Stimulated activated CD8-positive, alpha-beta memory T cell treated with anti-CD3 and anti-CD28 coated beads, Interleukin-7, amount 100 ng/mL, for 24 hours (primary cell): ENCODE results near the gene PDZD2.

ENCODE experiments used
- DNase-seq: peaks from one replicate; pipeline ENCODE4 v3.0.0-alpha.2; 2020; ENCODE audit warnings: low read depth

PDZD2 gene

DNA sequence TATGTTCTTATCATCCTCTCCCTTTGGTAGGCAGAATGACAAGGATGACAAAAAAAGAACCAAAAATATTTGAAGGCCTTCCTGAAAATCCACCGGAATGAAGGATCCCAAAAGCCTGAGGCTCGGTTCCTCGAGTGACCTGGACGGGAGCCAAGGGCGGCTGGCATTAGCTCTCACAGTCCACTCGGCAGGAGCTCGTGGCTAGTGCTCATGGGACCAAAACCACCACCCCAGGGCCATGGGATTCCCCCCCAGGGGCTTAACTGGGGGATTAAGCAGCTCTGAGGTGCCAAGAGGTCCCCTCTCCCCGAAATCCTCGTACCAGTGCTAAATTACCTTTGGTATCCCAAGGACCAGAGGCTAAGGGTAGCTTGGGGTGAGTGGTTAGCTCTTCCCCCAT is 586 bp upstream of the PDZD2 start:
- no peak for DNase-seq

DNA sequence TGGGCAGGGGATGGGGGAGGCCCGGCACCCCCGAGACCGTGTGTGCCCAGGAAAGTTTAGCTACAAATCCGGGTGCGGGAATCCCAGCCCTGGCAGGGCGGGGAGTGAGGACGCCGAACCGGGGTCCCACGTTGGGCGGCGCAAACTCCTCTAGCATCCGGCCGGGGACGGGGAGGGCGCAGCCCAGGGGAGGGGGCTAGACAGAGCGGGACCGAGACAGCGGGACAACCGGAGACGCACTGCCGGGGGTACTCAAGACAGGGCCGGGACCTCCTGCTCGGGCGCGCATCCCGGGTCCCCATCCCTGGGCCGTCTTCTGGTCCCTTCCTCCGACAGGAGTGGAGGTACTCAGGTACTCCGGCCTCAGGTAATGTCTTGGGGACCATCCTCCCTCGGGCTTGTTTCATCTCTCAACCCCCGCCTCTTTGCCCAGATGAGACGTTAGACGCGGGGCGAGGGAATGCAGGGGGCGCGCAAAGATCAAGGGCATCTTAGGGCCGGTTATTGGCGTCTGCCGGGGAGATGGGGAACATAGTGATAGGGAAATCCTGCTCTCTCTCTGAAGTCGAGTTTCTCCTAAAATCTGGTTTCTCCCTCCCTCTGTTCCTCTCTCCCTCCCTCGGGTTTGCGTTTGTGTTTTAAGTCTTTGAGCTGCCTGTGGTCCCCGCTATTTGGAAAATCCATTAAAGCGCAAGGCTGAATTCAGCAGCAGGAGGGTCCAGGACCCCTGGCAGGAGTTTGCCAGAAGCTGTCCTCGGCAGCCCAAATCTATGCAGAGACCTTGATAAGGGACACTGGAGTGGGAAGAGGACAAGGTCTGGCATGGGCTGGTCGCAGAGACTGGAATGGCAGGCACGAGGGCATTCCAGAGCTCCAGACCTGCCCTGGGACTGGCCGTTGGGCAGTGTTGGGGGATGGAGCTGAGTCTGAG is 815 bp downstream of the PDZD2 start:
- DNase-seq: no peak

DNA sequence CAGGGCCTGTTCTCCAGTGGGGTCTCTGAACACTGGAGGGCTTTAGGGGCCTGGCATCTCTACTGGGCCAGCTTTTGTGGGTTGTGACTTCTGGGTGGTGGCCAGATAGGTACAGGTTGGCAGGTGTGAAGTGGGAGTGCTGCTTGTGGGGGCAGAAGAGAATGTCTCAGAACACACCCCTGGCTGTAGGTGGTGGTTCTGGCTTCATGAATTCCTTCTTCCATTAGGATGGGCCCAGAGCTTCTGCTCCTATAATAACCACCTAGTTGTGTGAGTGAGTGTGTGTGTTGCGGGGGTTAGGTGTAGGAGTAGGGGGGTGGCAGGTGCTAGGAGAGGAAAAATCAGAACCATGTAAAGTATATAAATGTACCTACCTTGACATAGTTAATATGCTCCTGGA is 1.6 kb downstream of the PDZD2 start:
- DNase-seq: no peak

DNA sequence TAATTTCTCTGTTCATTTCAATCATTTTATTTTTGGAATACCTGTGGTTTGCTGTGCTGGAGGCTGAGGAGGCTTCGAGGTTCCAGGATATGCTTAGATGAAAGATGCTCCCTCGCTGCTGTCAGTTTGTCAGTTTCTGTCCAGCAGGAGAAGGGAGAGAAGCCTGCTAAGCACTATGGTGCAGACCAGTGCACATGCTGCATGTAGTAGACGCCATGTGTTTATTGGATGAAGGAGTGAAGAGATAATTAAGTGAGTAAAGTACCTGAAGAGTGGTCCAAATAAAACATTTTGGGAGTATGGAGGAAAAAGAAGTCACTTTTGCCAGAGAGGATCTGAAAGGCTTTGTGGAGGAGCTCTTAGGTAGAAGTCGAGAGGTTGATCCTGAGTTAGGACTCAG is 2.1 kb downstream of the PDZD2 start:
- no peak for DNase-seq

DNA sequence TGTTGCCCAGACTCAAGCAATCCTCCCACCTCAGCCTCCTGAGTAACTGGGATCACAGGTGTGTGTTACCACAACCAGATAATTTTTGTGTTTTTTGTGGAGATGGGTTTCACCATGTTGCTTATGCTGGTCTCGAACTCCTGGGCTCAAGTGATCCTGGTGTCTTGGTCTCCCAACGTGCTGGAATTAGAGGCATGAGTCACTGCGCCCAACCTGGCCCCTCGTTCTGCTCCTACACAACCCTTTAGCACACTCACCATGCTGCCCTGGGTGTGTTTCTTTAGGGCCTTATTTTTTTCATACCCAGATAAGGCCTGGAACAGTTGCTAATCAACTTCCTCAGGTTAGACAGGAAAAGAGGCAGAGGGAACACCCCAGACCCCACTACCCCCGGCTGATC is 2.6 kb downstream of the PDZD2 start:
- no peak for DNase-seq

DNA sequence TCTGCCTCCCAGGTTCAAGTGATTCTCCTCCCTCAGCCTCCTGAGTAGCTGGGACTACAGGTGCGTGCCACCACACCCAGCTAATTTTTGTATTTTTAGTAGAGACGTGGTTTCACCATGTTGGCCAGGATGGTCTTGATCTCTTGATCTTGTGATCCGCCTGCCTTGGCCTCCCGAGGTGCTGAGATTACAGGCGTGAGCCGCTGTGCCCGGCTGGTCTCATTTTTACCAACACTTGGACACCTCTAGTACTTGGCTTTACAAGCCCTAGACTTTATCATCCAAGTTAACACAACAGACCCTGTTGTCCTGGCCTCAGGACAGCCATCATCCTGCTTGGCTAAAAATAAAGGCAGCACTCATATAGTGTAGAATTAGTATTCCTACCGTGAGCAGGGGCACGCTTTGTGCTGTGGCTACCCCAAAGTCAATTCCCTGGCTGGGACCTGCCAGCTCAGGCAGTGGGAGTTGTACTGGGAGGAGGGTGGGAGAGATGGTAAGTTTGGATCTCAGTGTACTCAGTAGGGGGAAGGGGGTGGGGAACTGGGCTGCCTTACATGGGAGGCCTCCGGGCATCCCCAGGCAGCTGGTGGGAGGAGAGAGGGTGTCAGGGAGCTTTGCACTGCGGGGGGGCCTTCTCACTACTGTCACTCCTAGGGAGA is 6.6 kb downstream of the PDZD2 start:
- DNase-seq: no peak

DNA sequence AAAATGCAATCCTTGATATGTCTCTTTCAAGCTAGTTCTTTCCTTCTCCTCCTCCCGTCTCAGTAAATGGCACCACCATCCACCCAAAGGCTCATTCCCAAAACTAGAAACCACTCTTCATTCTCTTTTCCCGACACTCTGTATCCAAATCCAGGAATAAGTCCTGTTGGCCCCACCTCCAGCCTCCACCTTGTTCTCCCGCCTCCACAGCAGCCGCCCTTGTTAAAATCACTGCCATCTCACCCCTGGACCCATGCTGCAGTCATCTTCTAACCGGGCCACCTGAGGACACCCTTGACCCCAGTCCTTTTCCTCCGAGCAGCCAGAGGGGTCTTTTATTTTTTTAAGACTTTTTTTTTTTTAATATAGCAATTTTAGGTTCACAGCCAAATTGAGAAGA is 9.4 kb downstream of the PDZD2 start:
- no peak for DNase-seq

DNA sequence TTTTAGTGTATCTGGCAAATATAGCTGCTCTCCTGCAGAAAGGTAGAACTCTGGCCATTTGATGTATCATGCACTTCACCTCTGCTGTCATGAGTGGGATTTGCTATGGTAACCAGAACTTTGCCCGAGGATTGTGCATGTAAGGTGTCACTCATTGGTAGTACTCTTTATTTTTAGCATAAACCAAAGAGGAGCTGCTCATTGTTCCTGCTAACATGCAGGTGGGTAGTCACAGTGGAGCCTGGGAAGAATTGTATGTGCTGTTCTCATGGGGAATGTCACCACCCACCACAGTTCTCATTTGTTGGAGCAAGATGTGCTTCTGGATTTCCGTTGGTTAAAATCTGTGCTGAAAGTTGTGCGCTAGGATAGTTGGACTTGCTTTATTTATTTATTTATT is 12.3 kb downstream of the PDZD2 start:
- no peak for DNase-seq

DNA sequence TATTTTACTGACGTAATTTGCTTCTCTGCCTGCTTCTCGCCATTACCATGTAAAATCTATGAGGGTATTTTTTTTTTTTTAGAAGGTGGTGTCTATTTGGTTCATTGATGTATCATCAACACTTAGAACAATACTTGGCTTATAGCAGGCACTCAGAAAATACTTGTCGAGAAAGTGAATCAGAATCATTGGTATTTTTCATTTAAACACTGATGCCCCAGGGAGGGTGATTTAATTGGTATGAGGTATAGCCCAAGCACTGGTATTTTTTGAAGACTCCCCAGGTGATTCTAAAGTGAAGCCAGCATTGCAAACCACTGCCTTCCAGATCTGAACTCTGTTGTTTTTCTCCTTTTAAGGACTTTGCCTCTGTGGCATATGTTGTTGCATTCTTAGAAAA is 16.6 kb downstream of the PDZD2 start:
- DNase-seq: no peak

DNA sequence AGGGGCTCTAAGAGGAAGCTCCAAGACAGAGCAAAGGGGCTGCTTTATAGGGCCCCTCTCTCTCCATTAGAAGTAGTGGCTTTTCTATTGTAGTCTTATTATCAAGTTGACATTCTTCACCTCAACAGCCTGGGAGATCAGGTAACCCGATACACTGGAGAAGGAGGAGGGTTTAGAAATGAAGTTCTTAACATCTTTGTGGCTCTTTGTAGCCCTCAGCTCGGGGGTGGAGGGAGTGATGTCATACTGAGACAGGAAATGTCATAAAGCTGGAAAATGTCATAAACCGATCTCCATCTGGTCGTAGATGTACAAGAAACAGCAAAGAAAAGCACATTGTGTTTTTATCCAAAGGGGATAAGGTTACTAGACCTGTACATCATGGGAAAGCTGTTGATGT is 17.9 kb downstream of the PDZD2 start:
- DNase-seq: no peak

DNA sequence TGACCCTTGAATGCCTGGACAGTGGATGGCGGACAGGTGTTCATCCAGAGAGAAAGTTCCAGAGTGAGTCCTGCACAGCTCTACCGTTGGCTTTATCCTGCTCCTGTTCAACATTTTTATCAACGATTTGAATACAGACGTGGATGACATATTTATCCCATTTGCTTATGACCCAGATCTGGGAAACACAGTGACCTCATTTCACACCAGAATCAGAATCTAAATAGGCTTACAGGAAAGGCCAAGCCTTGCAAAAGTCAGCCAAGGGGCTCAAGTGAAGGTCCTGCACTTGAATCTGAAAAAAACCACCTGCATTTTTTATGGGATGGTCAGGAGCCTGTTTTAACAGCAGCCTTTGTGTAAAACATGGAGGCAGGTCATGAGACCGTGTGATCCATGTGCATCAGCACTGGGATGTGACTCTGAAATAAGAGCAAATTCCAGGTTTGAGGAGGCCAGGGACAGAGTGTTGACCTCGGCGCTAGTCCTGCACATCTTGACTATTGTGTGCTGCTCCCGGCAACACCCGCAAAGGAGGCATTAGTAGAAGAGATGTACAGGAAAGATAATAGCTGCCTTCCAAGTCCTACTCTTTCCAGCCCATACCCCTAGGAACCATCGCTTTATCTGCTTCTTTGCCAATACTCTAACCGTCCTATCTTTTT is 18.5 kb downstream of the PDZD2 start:
- DNase-seq: no peak

DNA sequence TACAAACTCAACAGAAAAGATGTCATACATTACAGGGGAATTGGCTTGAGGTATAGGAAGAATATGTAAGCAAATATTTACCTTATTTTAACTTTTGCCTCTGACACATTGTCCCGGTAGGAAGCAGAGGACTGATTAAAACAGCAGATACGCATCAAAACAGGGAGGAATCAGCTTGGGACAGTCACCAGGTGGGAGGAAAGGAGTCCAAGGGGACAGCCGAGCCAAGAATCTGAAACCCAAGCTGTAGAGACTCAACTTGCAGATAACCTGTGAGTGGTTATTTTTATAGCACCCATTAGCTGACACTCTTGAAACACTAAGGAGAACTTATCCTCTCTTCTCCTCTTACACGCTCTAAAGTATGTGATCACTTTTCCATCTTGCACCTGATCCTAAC is 22.3 kb downstream of the PDZD2 start:
- no peak for DNase-seq

DNA sequence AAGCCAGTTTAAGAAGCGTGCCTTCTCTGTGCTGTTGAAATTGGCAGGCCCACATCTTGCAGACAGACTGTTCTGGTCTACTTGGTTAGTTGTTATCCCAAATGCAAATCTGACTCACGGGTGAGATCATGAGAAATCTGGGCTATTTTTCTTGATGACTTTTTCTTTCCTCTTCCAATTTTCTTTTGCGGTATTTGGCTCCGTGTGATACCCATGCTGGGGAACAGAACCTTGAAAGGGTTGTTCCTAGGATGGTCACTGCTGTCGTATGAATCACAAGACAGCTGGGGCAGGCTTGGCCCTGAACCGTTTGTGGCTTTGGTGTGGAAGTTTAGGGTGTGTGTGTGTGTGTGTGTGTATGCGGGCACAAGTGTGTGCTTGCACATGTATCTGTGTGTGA is 24.6 kb downstream of the PDZD2 start:
- DNase-seq: no peak

DNA sequence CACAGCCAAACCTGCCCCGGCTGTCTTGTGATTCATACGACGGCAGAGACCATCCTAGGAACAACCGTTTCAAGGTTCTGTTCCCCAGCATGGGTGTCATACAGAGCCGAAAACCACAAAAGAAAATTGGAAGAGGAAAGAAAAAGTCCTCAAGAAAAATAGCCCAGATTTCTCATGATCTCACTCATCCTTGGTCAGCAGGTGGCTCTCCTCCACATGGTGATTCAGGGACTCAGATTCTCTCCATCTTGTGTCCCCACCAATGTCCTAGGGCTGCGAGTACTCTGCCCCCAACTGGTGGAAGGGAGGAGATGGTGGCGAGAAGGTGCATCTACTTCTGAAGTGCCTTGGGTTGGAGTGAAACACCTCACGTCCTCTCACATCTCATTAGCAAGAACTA is 25.6 kb downstream of the PDZD2 start:
- DNase-seq: no peak

DNA sequence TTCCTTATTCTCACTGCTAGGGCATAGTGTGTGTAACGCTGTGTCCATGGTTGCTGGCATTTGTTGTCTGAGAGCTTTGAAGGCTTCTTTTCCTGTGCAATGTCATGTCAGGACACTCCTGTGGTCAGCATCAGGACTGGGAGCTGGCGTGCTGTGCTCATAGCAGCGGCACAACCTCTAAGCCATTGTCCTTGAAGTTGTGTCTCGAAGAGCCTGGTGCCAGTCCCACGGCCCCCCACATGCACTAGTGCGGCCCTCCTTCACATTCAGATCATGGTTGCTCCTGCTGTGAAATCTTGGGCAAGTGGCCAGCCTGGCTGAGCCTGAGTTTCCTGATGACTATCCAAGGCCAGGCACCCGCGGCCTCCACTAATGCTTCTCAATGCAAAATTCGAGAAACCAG is 32.4 kb downstream of the PDZD2 start:
- no peak for DNase-seq

DNA sequence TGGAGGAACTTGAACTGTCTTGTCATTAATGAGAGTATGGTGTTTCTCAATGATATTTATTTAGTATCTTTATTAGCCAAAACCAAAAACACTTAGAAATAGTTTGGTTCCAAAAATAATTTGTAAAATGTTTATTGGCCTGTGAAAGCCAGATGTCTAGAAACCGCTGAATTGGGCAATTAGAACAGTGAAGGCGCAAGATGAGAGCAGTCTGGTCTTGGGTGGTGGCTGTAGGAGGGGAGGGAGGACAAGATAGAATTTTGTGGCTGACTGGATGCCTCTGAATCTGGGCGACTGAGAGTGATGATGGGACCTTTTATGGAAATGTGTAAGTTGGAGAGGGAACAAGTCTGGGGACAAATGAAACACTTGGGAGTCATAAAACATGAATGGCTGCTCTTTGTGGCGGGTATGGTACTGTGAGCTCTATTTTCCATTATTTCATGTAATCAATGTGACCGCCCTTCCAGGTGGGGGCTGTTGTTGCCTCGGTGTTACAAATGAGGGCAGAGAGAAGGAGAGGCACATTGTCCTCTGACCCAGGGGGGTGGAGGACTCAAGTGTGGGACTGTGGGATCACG is 35.5 kb downstream of the PDZD2 start:
- no peak for DNase-seq

DNA sequence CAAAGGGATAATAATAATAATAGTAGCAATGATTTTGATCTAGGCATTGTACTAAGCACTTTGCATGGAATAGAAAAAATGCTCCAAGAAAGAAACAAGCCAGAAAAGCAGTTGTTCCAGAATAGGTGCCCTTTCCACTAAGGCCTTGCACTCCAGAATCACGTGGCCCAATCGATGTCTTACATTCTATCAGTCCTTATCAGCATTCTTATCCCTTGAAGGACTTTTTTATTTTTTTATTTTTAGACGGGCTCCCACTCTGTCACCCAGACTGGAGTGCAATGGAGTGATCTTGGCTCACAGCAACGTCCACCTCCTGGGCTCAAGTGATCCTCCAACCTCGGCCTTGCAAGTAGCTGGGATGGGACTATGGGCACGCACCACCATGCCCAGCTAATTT is 36.5 kb downstream of the PDZD2 start:
- DNase-seq: no peak

DNA sequence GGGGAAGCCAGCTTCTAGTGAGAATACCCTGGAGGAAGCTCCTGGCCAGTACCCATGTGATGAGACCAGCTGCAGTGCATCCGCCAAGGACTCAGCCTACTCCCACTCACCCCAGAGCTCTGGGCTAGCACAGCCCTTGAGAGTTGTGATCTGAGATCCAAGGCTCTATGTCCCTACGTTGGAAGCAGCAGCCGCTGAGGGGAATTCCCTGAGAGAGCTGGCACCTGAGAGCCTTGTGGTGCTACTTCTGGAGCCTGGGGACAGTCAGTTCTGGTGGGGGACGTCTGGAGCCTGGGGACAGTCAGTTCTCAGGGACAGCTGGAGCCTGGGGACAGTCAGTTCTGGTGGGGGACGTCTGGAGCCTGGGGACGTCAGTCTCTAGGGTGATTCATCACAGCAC is 39.2 kb downstream of the PDZD2 start:
- no peak for DNase-seq

DNA sequence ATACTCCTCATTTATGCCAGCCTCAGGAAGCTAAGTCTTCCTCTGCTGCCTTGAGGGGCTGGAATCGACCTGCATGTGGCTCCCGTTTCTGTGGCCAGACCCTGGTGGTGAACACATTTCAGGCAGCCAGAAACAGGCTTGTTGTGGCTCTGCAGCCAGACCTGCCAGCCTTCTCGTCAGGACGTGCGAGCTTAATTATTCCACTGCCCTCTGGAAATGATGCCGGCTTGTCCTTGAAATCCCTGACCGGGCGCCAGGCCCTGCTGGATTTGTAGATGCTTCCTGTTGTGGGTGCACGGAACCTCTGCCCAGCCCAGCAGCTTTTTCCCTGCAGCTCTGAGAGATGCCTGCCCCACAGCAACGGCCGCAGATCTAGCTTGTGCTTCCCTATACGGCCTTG is 41.6 kb downstream of the PDZD2 start:
- no peak for DNase-seq

DNA sequence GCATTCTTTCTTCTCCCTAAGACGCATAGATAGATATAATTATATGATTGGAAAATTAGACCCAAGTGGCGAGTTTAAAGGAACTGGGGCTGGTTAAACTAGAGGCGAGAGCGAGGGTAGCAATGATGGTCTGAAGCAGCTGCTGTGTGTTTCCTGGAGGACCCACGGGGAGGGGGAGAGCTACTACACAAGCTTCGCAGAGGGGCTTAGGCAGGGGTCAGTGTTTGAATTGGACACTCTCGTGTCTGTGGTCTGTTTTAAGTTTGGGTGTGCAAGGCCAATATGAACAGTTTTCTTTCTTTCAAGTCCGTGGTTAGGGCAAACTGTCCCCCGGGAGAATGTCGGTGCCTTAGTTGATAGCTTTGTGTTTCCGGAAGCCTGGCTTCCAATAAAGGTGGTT is 43.1 kb downstream of the PDZD2 start:
- DNase-seq: no peak

DNA sequence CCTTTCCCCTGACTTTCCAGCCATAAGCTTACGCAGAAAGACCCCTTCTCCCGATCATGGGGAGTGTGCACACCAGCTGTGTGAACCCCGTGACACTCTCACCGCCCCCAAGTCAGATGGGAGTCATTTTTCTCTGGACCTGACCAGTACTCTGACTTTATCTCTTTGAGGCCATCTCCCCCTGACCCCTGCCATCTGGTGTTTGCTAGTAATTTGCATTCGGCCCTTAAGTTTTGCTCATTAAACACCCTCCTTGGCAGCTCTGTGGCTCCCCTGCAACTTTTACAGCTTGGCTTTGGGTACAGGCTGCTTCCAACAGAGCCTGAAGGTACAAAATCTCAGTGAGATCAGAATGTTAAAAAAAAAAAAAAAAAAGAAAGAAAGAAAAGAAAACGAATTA is 43.9 kb downstream of the PDZD2 start:
- DNase-seq: no peak

DNA sequence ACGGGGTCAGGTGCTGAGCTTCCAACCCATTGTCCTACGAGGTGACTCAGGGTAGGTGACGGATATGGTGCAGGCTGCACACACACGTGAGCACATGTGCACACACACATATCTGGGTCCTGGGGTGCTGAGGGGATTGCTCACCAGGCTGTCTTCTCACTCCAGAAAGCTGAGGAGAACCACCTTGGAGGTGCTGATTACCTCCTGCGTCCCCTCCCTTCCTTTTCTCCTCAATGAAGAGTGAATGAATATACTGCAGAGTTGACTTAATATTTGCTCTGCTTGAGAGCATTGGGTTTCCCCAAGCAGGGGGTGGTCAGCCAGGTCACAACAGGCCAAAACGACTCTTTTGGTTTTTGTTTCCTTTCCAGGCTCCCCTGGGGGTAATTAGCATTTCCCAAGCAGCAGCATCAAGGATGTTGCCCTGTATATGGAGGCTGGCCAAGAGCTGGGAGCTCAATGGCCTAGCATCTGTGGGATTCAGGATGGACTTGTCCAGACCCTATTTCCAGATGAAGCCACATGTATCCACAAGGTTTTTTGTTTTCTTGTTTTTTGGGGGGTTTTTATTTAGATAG is 49.7 kb downstream of the PDZD2 start:
- no peak for DNase-seq
